Tibial nerve (tissue), 4 donors: ENCODE measurements around the gene STK39. TPM values are rescaled to one million over a fixed set of nuclear protein-coding genes. Genes with fewer than 3 reads are reported as not detected.

Source experiments
- DNase-seq, 2 donors: peaks; one replicate each; pipeline ENCODE4 v3.0.0-alpha.2; 2019; ENCODE audit warnings: low spot score in 2 of 2
- H3K27ac ChIP-seq, 4 donors: fragments of 200-600 bp; sonication (generic) in 3 of 4; one replicate each; pipeline ENCODE4 v1.5.1; 2017 to 2019; ENCODE audit warnings: mild to moderate bottlenecking in 1 of 4
- H3K27me3 ChIP-seq, 2 donors: fragments of 200-600 bp; sonication (generic) in 1 of 2; one replicate each; pipeline versions ENCODE4 v1.5.1 to v1.6.0; 2017 to 2019
- H3K36me3 ChIP-seq, 3 donors: fragments of 200-600 bp; sonication (generic); one replicate each; pipeline ENCODE4 v1.5.1; 2018 to 2019
- H3K4me1 ChIP-seq, 4 donors: fragments of 200-600 bp; sonication (generic) in 3 of 4; one replicate each; pipeline ENCODE4 v1.5.1; 2017 to 2019
- H3K4me3 ChIP-seq, 4 donors: fragments of 200-600 bp; sonication (generic) in 3 of 4; one replicate each; pipeline ENCODE4 v1.5.1; 2017 to 2019; ENCODE audit warnings: mild to moderate bottlenecking in 1 of 4, moderate library complexity in 1 of 4
- H3K9me3 ChIP-seq, 4 donors: fragments of 200-600 bp; sonication (generic) in 3 of 4; one replicate each; pipeline ENCODE4 v1.5.1; 2017 to 2019
- EP300 ChIP-seq, 2 donors: sonication (generic); formaldehyde crosslinking; IDR thresholded peaks; one replicate each; pipeline ENCODE4 v1.6.1; 2017; ENCODE audit warnings: antibody characterized with exemption in 2 of 2, mild to moderate bottlenecking in 1 of 2
- POLR2A ChIP-seq, 2 donors: fragments of 450-650 bp; IDR thresholded peaks; one replicate each; pipeline ENCODE4 v1.6.1; 2017; ENCODE audit warnings: antibody characterized with exemption in 2 of 2, mild to moderate bottlenecking in 2 of 2, moderate library complexity in 2 of 2
- WGBS, 2 donors: methylation state at CpG; one replicate each; pipeline ENCODE4 v1.1.5; 2018; 5-methylcytosine and 5-hydroxymethylcytosine counted together
- total RNA-seq, 4 donors: library from RNA; depleted of rRNA; stranded (reverse); fragments of >200 nt; gene quantifications; one replicate each; pipeline ENCODE4 v1.1.0, GENCODE V29; 2016
- TF ChIP-seq, protein P1 (sequence below), 5 experiments: fragments of 200-600 bp in 3 of 5; fragments of 450-650 bp in 2 of 5; sonication (generic) in 3 of 5; IDR thresholded peaks; one replicate each; pipeline ENCODE4 v1.5.1; 2016 to 2019; ENCODE audit warnings: antibody characterized with exemption in 5 of 5, mild to moderate bottlenecking in 3 of 5, moderate library complexity in 2 of 5

Gene STK39
- total RNA-seq, 4 donors from 2014 or later, result 8.5 to 13.5 (median 12.0) TPM

DNA sequence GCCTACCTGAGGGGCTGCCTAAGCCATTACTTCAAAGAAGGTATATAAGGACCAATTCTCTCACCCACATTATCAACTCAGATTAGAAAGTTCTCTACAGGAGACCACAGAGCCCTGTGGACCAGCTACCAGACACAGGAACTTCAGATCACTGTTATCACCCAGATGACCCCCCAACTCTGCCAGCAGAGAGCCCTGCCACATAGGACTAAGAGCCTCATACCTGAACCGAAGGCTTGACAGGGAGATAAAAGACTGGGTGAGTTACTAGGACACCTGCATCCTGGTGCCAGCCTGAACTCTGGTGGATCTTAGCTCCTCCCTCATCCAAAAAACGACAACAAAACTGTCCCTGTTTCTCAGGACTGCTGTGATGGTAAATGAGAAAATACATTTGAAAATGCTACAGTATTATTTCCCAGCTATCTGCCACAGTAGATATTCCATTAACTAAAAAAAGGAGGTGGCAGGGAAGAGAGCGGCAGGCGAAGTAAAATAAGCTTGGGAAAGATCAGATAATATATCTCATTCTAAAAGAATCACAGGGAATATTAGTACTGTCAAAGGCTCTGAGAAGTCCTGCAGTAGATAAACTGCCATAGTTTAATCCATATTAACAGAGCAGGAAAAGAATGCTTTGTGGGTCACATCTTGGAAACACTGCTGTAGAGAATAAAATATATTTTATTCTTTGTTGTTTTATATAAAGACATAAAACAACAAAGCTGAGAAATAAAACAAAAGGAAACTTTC is 79.7 kb downstream of the STK39 start:
- 85 to 87% methylated on average over 4 of the region's 4 CpGs for WGBS, 2 donors
- TF ChIP-seq EP300 (IDR thresholded peaks at IDR 0.05), result no peak
- no peak for TF ChIP-seq POLR2A (IDR thresholded peaks at IDR 0.05)
- TF ChIP-seq, protein P1, sequence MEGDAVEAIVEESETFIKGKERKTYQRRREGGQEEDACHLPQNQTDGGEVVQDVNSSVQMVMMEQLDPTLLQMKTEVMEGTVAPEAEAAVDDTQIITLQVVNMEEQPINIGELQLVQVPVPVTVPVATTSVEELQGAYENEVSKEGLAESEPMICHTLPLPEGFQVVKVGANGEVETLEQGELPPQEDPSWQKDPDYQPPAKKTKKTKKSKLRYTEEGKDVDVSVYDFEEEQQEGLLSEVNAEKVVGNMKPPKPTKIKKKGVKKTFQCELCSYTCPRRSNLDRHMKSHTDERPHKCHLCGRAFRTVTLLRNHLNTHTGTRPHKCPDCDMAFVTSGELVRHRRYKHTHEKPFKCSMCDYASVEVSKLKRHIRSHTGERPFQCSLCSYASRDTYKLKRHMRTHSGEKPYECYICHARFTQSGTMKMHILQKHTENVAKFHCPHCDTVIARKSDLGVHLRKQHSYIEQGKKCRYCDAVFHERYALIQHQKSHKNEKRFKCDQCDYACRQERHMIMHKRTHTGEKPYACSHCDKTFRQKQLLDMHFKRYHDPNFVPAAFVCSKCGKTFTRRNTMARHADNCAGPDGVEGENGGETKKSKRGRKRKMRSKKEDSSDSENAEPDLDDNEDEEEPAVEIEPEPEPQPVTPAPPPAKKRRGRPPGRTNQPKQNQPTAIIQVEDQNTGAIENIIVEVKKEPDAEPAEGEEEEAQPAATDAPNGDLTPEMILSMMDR (IDR thresholded peaks at IDR 0.05), result no peak
- Histone ChIP-seq H3K4me1 (peaks cover 0 to 11% (median 0%) of the 10 kb centered on the region in 4 donors), H3K36me3 (peaks cover 0 to 3% (median 0%) of the 10 kb centered on the region in 3 donors), H3K4me3 (no peak overlapping the region), H3K27ac (no peak overlapping the region), H3K27me3 (no peaks in the 10 kb centered on the region), H3K9me3 (no peaks in the 10 kb centered on the region)
- no peak for DNase-seq

DNA sequence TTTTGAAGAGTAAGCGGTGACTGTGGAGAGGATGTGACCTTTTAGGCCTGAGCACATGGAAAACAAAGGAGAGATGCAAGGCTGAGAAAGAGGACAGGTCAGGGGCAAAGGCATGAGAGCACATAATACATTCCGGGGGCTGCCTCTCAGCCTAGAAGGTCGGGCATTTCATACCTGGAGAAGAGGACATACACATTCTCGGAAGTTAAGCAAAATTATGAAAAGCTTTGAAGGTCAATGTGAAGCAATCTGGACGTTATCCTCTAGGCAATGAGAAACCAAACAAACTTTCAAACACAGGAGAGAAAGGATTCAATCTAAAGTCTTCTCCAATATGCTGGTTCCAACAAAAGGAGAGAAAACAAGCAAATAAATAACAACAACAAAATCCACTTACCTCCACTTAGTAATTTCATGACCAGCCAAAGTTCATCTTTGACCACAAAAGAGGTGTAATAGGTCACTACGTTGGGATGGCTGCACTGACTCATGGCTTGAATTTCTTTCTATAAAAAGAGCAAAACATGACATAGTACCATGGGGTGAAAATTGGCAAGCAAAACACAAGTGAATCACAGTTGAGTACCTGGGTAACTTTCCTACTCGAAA is 80.4 kb downstream of the STK39 start:
- H3K36me3 ChIP-seq, result peaks cover 0 to 3% (median 0%) of the 10 kb centered on the region in 3 donors
- DNase-seq, result no peak
- TF ChIP-seq POLR2A (IDR thresholded peaks at IDR 0.05), result no peak
- no peak for TF ChIP-seq EP300 (IDR thresholded peaks at IDR 0.05)
- TF ChIP-seq, protein P1 (IDR thresholded peaks at IDR 0.05), result no peak
- no peaks in the 10 kb centered on the region for H3K27me3 ChIP-seq
- H3K4me1 ChIP-seq, result peaks cover 0 to 11% (median 0%) of the 10 kb centered on the region in 4 donors
- no peak overlapping the region for H3K27ac ChIP-seq
- no peak overlapping the region for H3K4me3 ChIP-seq
- H3K9me3 ChIP-seq, result no peaks in the 10 kb centered on the region
- 84 to 87% methylated on average over 7 of the region's 7 CpGs for WGBS, 2 donors

DNA sequence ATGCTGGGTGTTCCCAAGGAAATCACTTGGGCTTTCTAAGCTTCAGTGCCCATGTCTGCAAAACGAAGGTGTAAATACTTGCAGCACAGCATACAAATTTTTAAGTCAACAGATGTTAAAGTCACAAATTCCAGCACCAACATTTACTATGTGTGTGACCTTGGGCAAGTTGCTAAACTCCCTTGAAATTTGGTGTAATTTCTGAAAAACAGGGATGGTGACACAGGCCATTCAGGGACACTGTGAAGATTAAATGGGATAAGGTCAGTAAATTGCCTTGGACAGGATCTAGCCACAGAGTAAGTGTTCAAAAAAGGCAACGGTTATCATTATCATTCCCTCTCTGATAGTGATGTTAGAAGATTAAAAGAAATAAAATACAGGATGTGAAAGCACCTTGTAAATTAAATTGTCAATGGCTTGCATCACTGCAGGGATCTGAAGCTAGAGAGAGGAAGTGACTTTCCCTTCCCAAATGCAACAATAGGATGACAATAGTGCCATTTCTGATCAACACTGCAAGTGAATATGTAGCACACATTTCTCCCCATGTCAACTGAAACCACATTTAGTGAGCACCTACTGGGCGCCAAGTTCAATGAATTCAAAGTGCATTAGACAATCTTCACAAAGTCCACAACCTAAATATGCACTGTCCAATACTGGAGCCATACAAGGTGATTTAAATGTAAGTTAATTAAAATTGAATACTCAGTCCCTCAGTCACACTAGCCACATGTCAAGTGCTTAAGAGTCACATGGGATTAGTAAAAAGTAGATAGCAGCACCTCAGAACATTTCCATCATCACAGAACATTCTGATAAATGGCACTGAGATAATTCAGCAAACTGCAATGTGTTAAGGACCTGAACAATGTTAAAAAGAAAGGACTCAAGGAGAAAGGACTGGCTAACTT is 81.2 kb downstream of the STK39 start:
- DNase-seq, result no peak
- Histone ChIP-seq H3K27me3 (no peaks in the 10 kb centered on the region), H3K36me3 (peaks cover 0 to 3% (median 0%) of the 10 kb centered on the region in 3 donors), H3K9me3 (no peaks in the 10 kb centered on the region), H3K4me3 (no peak overlapping the region), H3K27ac (no peak overlapping the region), H3K4me1 (peaks cover 0 to 11% (median 0%) of the 10 kb centered on the region in 4 donors)
- WGBS, 2 donors, result 76 to 82% methylated on average over 3 of the region's 3 CpGs
- TF ChIP-seq, protein P1 (IDR thresholded peaks at IDR 0.05), result no peak

DNA sequence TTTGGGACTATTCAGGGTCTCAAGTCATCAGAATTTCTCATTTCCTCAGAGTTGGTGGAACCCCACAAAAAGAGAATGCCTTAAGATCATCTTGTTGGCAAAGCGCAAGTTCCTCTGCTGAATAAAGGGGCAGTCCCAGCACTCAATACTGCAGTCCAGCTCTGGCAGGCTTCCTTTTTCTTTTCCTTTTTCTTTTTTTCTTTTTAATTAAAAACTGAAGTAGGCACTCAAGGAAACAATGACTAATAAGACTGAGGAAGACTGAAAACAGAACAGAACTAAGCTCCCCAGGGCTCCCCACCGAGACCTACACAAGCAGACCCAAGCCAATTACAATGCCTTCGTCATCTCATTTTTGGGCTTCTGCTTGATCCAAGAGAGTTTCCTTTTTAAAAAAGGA is 82.0 kb downstream of the STK39 start:
- Histone ChIP-seq H3K27ac (no peak overlapping the region), H3K9me3 (no peaks in the 10 kb centered on the region), H3K4me1 (peaks cover 0 to 11% (median 0%) of the 10 kb centered on the region in 4 donors), H3K27me3 (no peaks in the 10 kb centered on the region), H3K4me3 (no peak overlapping the region), H3K36me3 (peaks cover 0 to 3% (median 0%) of the 10 kb centered on the region in 3 donors)
- no peak for DNase-seq
- WGBS, 2 donors, result 51 to 55% methylated on average over 3 of the region's 3 CpGs
- TF ChIP-seq POLR2A (IDR thresholded peaks at IDR 0.05) (no peak), EP300 (IDR thresholded peaks at IDR 0.05) (no peak)
- TF ChIP-seq, protein P1 (IDR thresholded peaks at IDR 0.05), result no peak
